Measurements from ENCODE around the gene ZDHHC14.

The ZDHHC14 gene

GRCh38 chr6:157724138-157724820, 343.3 kb downstream of the ZDHHC14 start:
- WGBS, 2 donors (ENCODE audit: extremely low coverage in 2 of 2, insufficient read length in 2 of 2, insufficient replicate concordance in 1 of 2), result no CpG with 5 or more reads among the region's 5 CpGs
- H4K8ac ChIP-seq (ENCODE audit: low read depth, low read length), result no peak overlapping the region
- H3K4ac ChIP-seq (ENCODE audit: low read length), result no peak overlapping the region
- DNase-seq (ENCODE audit: low spot score), result no peak
- H3K27me3 ChIP-seq (ENCODE audit: control insufficient read depth in 3 of 3, insufficient read depth in 3 of 3, low read depth in 1 of 3, low read length in 3 of 3), result peaks cover 0 to 16% (median 0%) of the 10 kb centered on the region in 3 experiments
- H2BK120ac ChIP-seq (ENCODE audit: low read depth, low read length), result no peak overlapping the region
- no peaks in the 10 kb centered on the region for H3K36me3 ChIP-seq (replicated peaks in 1 of 2; ENCODE audit: control insufficient read depth in 2 of 2, insufficient read depth in 2 of 2, low read length in 2 of 2)
- H3K4me2 ChIP-seq (ENCODE audit: insufficient read depth, low read length, poor library complexity, severe bottlenecking), result no peak overlapping the region
- no peak overlapping the region for H3K4me3 ChIP-seq (ENCODE audit: low read length in 2 of 2)
- H2AK5ac ChIP-seq (ENCODE audit: low read depth, low read length), result no peak overlapping the region
- H3K27ac ChIP-seq (replicated peaks; ENCODE audit: low read length), result no peak overlapping the region
- no peak overlapping the region for H2BK5ac ChIP-seq (ENCODE audit: low read length)
- no peak overlapping the region for H3K23ac ChIP-seq (ENCODE audit: low read depth, low read length, poor library complexity)
- no peak overlapping the region for H3K18ac ChIP-seq (ENCODE audit: low read length)
- H3K14ac ChIP-seq (ENCODE audit: low read length), result no peak overlapping the region
- H3K79me1 ChIP-seq (ENCODE audit: low read depth, low read length), result no peaks in the 10 kb centered on the region
- H2BK15ac ChIP-seq (ENCODE audit: low read length), result no peak overlapping the region
- H3K9ac ChIP-seq (ENCODE audit: low read depth, low read length, poor library complexity), result no peak overlapping the region
- no peak overlapping the region for H2AFZ ChIP-seq (ENCODE audit: low read length)
- no peak overlapping the region for H4K91ac ChIP-seq (ENCODE audit: low read depth, low read length, poor library complexity)
- H3K4me1 ChIP-seq (ENCODE audit: control insufficient read depth in 2 of 2, insufficient read depth in 1 of 2, low read depth in 1 of 2, low read length in 2 of 2), result peaks cover 1 to 6% of the 10 kb centered on the region in 2 donors
- H3K9me3 ChIP-seq (replicated peaks in 1 of 2; ENCODE audit: control insufficient read depth in 2 of 2, insufficient read depth in 1 of 2, low read depth in 1 of 2, low read length in 2 of 2), result peaks cover 0 to 20% of the 10 kb centered on the region in 2 donors
- H2BK12ac ChIP-seq (ENCODE audit: low read length), result no peak overlapping the region

GRCh38 chr6:157724960-157725741, 344.2 kb downstream of the ZDHHC14 start:
- Histone ChIP-seq H3K36me3 (replicated peaks in 1 of 2; ENCODE audit: control insufficient read depth in 2 of 2, insufficient read depth in 2 of 2, low read length in 2 of 2) (no peaks in the 10 kb centered on the region), H4K91ac (ENCODE audit: low read depth, low read length, poor library complexity) (no peak overlapping the region), H2BK15ac (ENCODE audit: low read length) (no peak overlapping the region), H3K4me2 (ENCODE audit: insufficient read depth, low read length, poor library complexity, severe bottlenecking) (no peak overlapping the region), H3K14ac (ENCODE audit: low read length) (no peak overlapping the region), H2BK120ac (ENCODE audit: low read depth, low read length) (no peak overlapping the region), H3K18ac (ENCODE audit: low read length) (no peak overlapping the region), H2BK5ac (ENCODE audit: low read length) (no peak overlapping the region), H3K9me3 (replicated peaks in 1 of 2; ENCODE audit: control insufficient read depth in 2 of 2, insufficient read depth in 1 of 2, low read depth in 1 of 2, low read length in 2 of 2) (peaks cover 0 to 20% of the 10 kb centered on the region in 2 donors), H3K79me1 (ENCODE audit: low read depth, low read length) (no peaks in the 10 kb centered on the region), H2BK12ac (ENCODE audit: low read length) (no peak overlapping the region), H2AFZ (ENCODE audit: low read length) (no peak overlapping the region), H3K27me3 (ENCODE audit: control insufficient read depth in 3 of 3, insufficient read depth in 3 of 3, low read depth in 1 of 3, low read length in 3 of 3) (peaks cover 0 to 16% (median 0%) of the 10 kb centered on the region in 3 experiments), H3K4me1 (ENCODE audit: control insufficient read depth in 2 of 2, insufficient read depth in 1 of 2, low read depth in 1 of 2, low read length in 2 of 2) (peaks cover 1 to 6% of the 10 kb centered on the region in 2 donors), H3K23ac (ENCODE audit: low read depth, low read length, poor library complexity) (no peak overlapping the region), H3K4ac (ENCODE audit: low read length) (no peak overlapping the region), H4K8ac (ENCODE audit: low read depth, low read length) (no peak overlapping the region), H2AK5ac (ENCODE audit: low read depth, low read length) (no peak overlapping the region), H3K4me3 (ENCODE audit: low read length in 2 of 2) (no peak overlapping the region), H3K9ac (ENCODE audit: low read depth, low read length, poor library complexity) (no peak overlapping the region), H3K27ac (replicated peaks; ENCODE audit: low read length) (no peak overlapping the region)
- WGBS, 2 donors (ENCODE audit: extremely low coverage in 2 of 2, insufficient read length in 2 of 2, insufficient replicate concordance in 1 of 2), result no CpG with 5 or more reads among the region's 10 CpGs
- DNase-seq (ENCODE audit: low spot score), result no peak

- H2BK5ac ChIP-seq (ENCODE audit: low read length), result no peak overlapping the region
- no peak overlapping the region for H3K4me3 ChIP-seq (ENCODE audit: low read length in 2 of 2)
- DNase-seq (ENCODE audit: low spot score), result no peak
- no peaks in the 10 kb centered on the region for H3K79me1 ChIP-seq (ENCODE audit: low read depth, low read length)
- WGBS, 2 donors (ENCODE audit: extremely low coverage in 2 of 2, insufficient read length in 2 of 2, insufficient replicate concordance in 1 of 2), result no CpG with 5 or more reads among the region's 7 CpGs
- no peak overlapping the region for H4K8ac ChIP-seq (ENCODE audit: low read depth, low read length)
- H4K91ac ChIP-seq (ENCODE audit: low read depth, low read length, poor library complexity), result no peak overlapping the region
- peaks cover 1 to 6% of the 10 kb centered on the region in 2 donors for H3K4me1 ChIP-seq (ENCODE audit: control insufficient read depth in 2 of 2, insufficient read depth in 1 of 2, low read depth in 1 of 2, low read length in 2 of 2)
- H3K18ac ChIP-seq (ENCODE audit: low read length), result no peak overlapping the region
- no peak overlapping the region for H3K23ac ChIP-seq (ENCODE audit: low read depth, low read length, poor library complexity)
- H3K4me2 ChIP-seq (ENCODE audit: insufficient read depth, low read length, poor library complexity, severe bottlenecking), result no peak overlapping the region
- peaks cover 0 to 10% (median 0%) of the 10 kb centered on the region in 3 experiments for H3K27me3 ChIP-seq (ENCODE audit: control insufficient read depth in 3 of 3, insufficient read depth in 3 of 3, low read depth in 1 of 3, low read length in 3 of 3)
- H3K14ac ChIP-seq (ENCODE audit: low read length), result no peak overlapping the region
- H2BK120ac ChIP-seq (ENCODE audit: low read depth, low read length), result no peak overlapping the region
- H3K36me3 ChIP-seq (replicated peaks in 1 of 2; ENCODE audit: control insufficient read depth in 2 of 2, insufficient read depth in 2 of 2, low read length in 2 of 2), result no peaks in the 10 kb centered on the region
- no peak overlapping the region for H2BK12ac ChIP-seq (ENCODE audit: low read length)
- no peak overlapping the region for H2AFZ ChIP-seq (ENCODE audit: low read length)
- H2AK5ac ChIP-seq (ENCODE audit: low read depth, low read length), result no peak overlapping the region
- H3K9me3 ChIP-seq (replicated peaks in 1 of 2; ENCODE audit: control insufficient read depth in 2 of 2, insufficient read depth in 1 of 2, low read depth in 1 of 2, low read length in 2 of 2), result peaks cover 0 to 20% of the 10 kb centered on the region in 2 donors
- H3K4ac ChIP-seq (ENCODE audit: low read length), result no peak overlapping the region
- H2BK15ac ChIP-seq (ENCODE audit: low read length), result no peak overlapping the region
- no peak overlapping the region for H3K27ac ChIP-seq (replicated peaks; ENCODE audit: low read length)
- no peak overlapping the region for H3K9ac ChIP-seq (ENCODE audit: low read depth, low read length, poor library complexity)
Observed at GRCh38 chr6:157725836-157726235, 344.8 kb downstream of the ZDHHC14 start.
